ENCODE data around the gene MSRB1. TPM values are rescaled to one million over a fixed set of nuclear protein-coding genes. Genes with fewer than 3 reads are reported as not detected.

MSRB1 gene
- total and polyA plus RNA-seq, 9 of the 15 experiments (the other 6 are each of a cell fraction or from before 2014, with no cell fraction given) = 5.4 to 33.7 (median 25.7) TPM

- TF ChIP-seq TFE3 (CRISPR knock-in tag; IDR thresholded peaks at IDR 0.05) (no peak), KDM5B (IDR thresholded peaks at IDR 0.05; ENCODE audit: insufficient replicate concordance, low read depth, low read length) (peak; percentile 20), ZNF445 (CRISPR knock-in tag; IDR thresholded peaks at IDR 0.05; ENCODE audit: low read depth) (0 out of 2 replicates have a peak, but pooled peaks have one; percentile 59), FOXK2 (conservative IDR thresholded peaks at IDR 0.05 in 1 of 2, IDR thresholded peaks at IDR 0.05 in 1 of 2; ENCODE audit: low read depth in 2 of 2) (no peak), HMG20B (CRISPR knock-in tag; IDR thresholded peaks at IDR 0.05) (no peak), MAFF (IDR thresholded peaks at IDR 0.05; ENCODE audit: low read length) (no peak), ZFPM2 (CRISPR knock-in tag; IDR thresholded peaks at IDR 0.05) (no peak), L3MBTL2 (IDR thresholded peaks at IDR 0.05) (peak; percentile 58), TCF15 (CRISPR knock-in tag; IDR thresholded peaks at IDR 0.05) (no peak), ZNF830 (CRISPR knock-in tag; IDR thresholded peaks at IDR 0.05) (no peak), TEAD4 (IDR thresholded peaks at IDR 0.05; ENCODE audit: low read length) (peak; percentile 26), TEAD4 (CRISPR knock-in tag; IDR thresholded peaks at IDR 0.05; ENCODE audit: borderline replicate concordance) (no peak), ZNF347 (CRISPR knock-in tag; IDR thresholded peaks at IDR 0.05; ENCODE audit: low read depth) (peak; percentile 42; the same call in 1 of the 2 replicates), XRCC4 (IDR thresholded peaks at IDR 0.05; ENCODE audit: extremely low read depth, insufficient read depth, insufficient read length) (no peak), ZNF57 (CRISPR knock-in tag; IDR thresholded peaks at IDR 0.05) (no peak), U2AF1 (optimal IDR thresholded peaks at IDR 0.05; ENCODE audit: low read depth, low read length) (no peak)
- TF ChIP-seq, protein P1, sequence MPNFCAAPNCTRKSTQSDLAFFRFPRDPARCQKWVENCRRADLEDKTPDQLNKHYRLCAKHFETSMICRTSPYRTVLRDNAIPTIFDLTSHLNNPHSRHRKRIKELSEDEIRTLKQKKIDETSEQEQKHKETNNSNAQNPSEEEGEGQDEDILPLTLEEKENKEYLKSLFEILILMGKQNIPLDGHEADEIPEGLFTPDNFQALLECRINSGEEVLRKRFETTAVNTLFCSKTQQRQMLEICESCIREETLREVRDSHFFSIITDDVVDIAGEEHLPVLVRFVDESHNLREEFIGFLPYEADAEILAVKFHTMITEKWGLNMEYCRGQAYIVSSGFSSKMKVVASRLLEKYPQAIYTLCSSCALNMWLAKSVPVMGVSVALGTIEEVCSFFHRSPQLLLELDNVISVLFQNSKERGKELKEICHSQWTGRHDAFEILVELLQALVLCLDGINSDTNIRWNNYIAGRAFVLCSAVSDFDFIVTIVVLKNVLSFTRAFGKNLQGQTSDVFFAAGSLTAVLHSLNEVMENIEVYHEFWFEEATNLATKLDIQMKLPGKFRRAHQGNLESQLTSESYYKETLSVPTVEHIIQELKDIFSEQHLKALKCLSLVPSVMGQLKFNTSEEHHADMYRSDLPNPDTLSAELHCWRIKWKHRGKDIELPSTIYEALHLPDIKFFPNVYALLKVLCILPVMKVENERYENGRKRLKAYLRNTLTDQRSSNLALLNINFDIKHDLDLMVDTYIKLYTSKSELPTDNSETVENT (CRISPR knock-in tag; IDR thresholded peaks at IDR 0.05) = peak; percentile 81; the same call in 1 of the 2 replicates
- TF ChIP-seq, protein P2, sequence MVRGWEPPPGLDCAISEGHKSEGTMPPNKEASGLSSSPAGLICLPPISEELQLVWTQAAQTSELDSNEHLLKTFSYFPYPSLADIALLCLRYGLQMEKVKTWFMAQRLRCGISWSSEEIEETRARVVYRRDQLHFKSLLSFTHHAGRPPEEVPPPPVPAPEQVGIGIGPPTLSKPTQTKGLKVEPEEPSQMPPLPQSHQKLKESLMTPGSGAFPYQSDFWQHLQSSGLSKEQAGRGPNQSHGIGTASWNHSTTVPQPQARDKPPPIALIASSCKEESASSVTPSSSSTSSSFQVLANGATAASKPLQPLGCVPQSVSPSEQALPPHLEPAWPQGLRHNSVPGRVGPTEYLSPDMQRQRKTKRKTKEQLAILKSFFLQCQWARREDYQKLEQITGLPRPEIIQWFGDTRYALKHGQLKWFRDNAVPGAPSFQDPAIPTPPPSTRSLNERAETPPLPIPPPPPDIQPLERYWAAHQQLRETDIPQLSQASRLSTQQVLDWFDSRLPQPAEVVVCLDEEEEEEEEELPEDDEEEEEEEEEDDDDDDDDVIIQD (CRISPR knock-in tag; IDR thresholded peaks at IDR 0.05) = no peak
- TF ChIP-seq, protein P3, sequence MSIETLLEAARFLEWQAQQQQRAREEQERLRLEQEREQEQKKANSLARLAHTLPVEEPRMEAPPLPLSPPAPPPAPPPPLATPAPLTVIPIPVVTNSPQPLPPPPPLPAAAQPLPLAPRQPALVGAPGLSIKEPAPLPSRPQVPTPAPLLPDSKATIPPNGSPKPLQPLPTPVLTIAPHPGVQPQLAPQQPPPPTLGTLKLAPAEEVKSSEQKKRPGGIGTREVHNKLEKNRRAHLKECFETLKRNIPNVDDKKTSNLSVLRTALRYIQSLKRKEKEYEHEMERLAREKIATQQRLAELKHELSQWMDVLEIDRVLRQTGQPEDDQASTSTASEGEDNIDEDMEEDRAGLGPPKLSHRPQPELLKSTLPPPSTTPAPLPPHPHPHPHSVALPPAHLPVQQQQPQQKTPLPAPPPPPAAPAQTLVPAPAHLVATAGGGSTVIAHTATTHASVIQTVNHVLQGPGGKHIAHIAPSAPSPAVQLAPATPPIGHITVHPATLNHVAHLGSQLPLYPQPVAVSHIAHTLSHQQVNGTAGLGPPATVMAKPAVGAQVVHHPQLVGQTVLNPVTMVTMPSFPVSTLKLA (conservative IDR thresholded peaks at IDR 0.05) = 0 out of 4 replicates have a peak, but pooled peaks of 1 of the 2 experiments have one; percentile 31
Observed at GRCh38 chr16:1960665-1961630, 17.9 kb upstream of the MSRB1 start (continued).
